Stimulated activated naive CD8-positive, alpha-beta T cell treated with anti-CD3 and anti-CD28 coated beads, Interleukin-15, amount 100 ng/mL, for 72 hours (primary cell): Measurements from ENCODE around the gene PLCB1.

Experiments used
- ATAC-seq: fragments of 150-1000 bp; cut with Tn5 transposase; 2 replicates; pipeline ENCODE4 v1.10.0; 2021; ENCODE audit warnings: mild to moderate bottlenecking, moderate library complexity
- DNase-seq, 2 donors: peaks; one replicate each; pipeline ENCODE4 v3.0.0; 2021 to 2022
- H3K27ac Mint-ChIP-seq, 2 donors: one replicate each; pipeline ENCODE4 v1.8.0; 2022; ENCODE audit warnings: mild to moderate bottlenecking in 2 of 2, mixed read lengths in 2 of 2, moderate library complexity in 2 of 2
- H3K27me3 Mint-ChIP-seq: one replicate; pipeline ENCODE4 v1.8.0; 2022; ENCODE audit warnings: mixed read lengths
- H3K4me1 Mint-ChIP-seq: one replicate; pipeline ENCODE4 v1.8.0; 2022; ENCODE audit warnings: mild to moderate bottlenecking, mixed read lengths
- H3K4me3 Mint-ChIP-seq, 2 donors: one replicate each; pipeline ENCODE4 v1.8.0; 2022; ENCODE audit warnings: mild to moderate bottlenecking in 2 of 2, mixed read lengths in 2 of 2, moderate library complexity in 1 of 2
- H3K9me3 Mint-ChIP-seq, 2 donors: one replicate each; pipeline ENCODE4 v1.8.0; 2022; ENCODE audit warnings: mixed read lengths in 2 of 2

The PLCB1 gene

DNA sequence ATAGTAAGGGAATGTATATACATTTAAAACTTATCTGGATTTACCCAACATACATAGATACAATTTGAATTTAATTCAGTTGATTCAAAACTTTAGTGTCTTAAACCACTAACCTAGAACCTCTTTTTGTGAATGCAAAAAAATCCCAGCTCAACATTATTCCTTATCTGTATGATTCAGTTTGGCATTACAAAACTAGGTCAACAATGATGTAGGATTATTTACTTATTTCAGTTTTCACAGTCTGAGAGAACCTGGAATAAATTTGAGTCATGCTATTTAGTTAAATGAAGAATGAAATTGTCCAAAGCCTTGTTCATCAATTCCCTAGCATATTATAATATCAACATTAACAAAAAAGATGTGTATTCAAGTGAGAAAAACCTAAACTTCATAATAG, 7.4 kb upstream of the PLCB1 start:
- Mint-ChIP-seq H3K27ac (no peak overlapping the region), H3K4me1 (no peaks in the 10 kb centered on the region), H3K27me3 (peaks cover 30% of the 10 kb centered on the region), H3K9me3 (no peaks in the 10 kb centered on the region), H3K4me3 (no peak overlapping the region)
- ATAC-seq (no peak), DNase-seq (no peak)

DNA sequence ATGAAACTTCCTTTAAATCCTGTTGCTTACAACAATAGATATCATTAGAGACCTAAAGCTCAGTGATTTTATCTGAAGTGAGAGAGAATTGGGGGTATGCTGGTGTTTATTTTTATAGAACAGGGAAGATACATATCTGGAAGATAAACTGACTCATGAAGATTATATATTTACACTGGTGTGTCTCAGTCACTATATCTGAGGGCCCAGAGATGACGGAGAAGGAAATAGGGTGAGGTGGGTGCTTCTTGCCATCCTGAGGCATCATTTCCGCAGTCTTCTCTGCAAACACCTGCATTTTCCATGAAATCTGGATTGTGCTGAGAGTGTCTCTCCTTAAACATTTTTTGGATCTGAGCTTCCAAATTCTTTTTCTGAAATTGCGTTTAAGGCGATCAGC, 5.9 kb upstream of the PLCB1 start:
- H3K27ac Mint-ChIP-seq = no peak overlapping the region
- DNase-seq (no peak), ATAC-seq (no peak)
- no peaks in the 10 kb centered on the region for H3K9me3 Mint-ChIP-seq
- H3K4me3 Mint-ChIP-seq = no peak overlapping the region
- H3K27me3 Mint-ChIP-seq = peaks cover 36% of the 10 kb centered on the region
- H3K4me1 Mint-ChIP-seq = no peaks in the 10 kb centered on the region

DNA sequence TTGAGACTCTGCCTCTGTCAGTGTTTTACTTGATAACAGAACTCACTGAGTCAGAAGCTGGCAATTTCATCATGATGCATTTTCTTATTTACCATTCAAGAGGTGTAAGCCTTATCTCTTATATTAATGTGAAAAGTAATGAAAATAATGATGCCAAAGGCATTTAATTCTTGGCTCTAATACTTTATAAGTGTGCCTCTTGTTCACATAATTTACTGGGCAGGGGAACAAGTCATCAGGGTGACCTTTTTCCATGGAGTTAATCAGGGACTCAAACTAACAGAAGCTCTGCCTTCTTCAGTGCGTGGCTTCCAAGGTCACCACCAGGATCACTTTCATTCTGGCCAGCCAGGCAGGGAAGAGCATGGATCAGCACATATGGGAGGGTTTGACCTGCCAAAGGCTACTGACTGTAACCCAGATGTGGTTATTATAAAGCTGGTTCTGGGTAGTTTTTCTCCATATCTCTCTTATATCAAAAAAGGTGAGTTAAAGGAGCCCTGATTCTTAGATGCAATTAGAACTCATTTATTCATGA, 5.2 kb upstream of the PLCB1 start:
- Mint-ChIP-seq H3K4me3 (no peak overlapping the region), H3K9me3 (no peaks in the 10 kb centered on the region), H3K27me3 (peaks cover 44% of the 10 kb centered on the region), H3K4me1 (peaks cover 6% of the 10 kb centered on the region), H3K27ac (peak overlapping the region in 1 of 2 donors; percentile 74)
- ATAC-seq (no peak), DNase-seq (no peak)

DNA sequence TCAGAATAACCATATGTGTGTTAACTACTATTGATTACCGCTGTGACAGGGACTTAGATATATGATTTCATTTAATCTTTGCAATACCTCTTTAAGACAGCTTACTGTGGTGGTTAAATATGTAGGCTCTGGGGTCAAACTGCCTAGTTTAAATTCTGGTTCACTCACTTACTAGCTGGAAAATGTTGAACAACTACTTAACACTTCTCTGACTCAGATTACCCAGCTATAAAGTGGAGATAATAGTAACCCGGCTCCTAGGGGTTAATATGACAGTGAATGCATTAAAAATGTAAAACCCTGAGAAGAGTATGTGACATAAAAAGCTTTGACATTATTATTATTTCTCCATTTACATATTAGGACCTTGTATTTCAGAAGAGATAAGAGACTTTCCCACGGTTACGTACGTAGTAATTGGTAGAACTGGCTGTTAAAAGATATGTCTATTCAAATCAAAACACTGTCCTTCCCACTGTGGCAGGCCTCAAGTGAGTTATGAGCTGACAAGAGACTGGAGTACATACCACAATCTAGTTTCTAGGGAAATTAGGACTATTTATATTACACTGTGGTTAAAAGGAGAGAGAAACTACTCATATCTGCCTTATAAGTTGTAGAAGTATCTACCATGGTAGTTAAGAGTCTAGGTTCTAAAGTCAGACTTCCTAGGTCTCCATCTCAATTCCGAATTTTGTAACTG, 4.4 kb upstream of the PLCB1 start:
- peaks cover 9% of the 10 kb centered on the region for H3K4me1 Mint-ChIP-seq
- H3K4me3 Mint-ChIP-seq = no peak overlapping the region
- no peaks in the 10 kb centered on the region for H3K9me3 Mint-ChIP-seq
- DNase-seq (peak in 1 of 2 donors; percentile 38), ATAC-seq (peak; percentile 66)
- H3K27ac Mint-ChIP-seq = no peak overlapping the region
- peaks cover 48% of the 10 kb centered on the region for H3K27me3 Mint-ChIP-seq

DNA sequence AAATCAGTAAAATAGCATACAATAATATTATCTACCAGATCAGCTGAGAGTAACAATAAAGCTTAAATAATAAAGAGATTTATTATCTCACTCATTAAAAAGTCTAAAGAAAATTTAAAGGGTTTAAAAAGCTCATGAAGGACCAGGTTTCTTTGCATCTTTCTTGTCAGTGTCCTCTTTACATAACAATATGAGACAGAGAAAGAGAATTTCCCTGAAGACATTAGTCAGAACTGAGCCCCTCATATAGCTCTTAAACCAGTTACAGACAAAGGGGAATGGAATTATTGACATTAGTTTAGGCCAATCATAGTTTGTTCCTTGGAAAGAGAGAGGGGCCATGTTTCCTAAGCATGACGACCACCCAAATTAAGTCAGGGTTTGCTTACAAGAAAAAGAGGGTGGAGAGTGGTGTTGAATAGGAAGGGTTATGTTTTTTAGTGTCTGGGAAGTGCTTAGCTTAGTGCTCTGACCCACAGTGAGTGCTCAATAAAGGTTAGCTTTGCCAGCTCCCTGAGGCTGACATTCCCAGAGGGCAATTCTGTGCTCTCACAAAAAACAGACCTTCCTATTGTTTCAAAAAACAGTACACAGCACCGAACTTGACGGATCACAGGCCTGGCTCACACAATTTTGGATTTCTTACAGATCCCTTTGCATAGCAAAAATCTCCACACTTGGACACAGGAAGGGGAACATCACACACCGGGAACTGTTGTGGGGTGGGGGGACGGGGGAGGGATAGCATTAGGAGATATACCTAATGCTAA, 3.6 kb upstream of the PLCB1 start:
- no peak for ATAC-seq
- no peak overlapping the region for H3K4me3 Mint-ChIP-seq
- no peaks in the 10 kb centered on the region for H3K9me3 Mint-ChIP-seq
- H3K27me3 Mint-ChIP-seq = peaks cover 56% of the 10 kb centered on the region
- no peak for DNase-seq
- H3K27ac Mint-ChIP-seq = no peak overlapping the region
- peaks cover 17% of the 10 kb centered on the region for H3K4me1 Mint-ChIP-seq

DNA sequence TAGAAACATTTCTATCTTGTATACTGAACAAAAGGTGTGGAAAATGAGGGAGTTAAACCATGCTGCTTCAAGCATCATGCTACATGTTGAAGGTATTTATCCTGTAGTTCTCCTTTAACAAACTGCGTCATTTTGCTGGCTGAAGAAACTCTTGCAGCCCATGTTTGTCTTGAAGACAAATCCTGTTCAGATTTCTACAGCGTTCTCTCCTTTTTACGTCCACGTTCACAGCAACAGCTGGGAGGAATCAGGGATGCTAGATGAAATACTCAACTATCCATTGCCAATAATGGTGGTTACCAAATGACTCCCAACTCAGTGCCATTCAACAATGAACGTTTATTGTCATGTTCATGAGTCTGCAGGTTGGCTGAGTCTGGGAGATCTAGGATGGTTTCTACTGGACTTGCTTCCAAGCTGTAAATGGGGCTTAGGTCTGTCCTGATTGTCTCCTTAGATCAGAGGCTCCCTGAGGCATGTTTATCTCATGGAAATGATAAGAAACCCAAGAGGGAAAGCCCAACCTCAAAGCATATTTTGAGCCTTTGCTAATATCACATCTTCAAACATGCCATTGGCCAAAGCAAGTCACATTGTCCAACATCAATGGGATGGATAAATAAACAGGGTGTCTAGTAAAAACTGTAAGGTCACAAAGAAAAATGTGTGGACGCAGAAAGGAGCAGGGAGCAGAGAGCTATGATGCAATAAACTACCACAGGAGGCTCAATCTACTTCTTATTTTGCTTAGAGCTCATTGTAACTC, 2.7 kb upstream of the PLCB1 start:
- ATAC-seq (no peak), DNase-seq (no peak)
- peaks cover 22% of the 10 kb centered on the region for H3K4me1 Mint-ChIP-seq
- H3K4me3 Mint-ChIP-seq = no peak overlapping the region
- no peaks in the 10 kb centered on the region for H3K9me3 Mint-ChIP-seq
- H3K27me3 Mint-ChIP-seq = peaks cover 65% of the 10 kb centered on the region
- no peak overlapping the region for H3K27ac Mint-ChIP-seq

DNA sequence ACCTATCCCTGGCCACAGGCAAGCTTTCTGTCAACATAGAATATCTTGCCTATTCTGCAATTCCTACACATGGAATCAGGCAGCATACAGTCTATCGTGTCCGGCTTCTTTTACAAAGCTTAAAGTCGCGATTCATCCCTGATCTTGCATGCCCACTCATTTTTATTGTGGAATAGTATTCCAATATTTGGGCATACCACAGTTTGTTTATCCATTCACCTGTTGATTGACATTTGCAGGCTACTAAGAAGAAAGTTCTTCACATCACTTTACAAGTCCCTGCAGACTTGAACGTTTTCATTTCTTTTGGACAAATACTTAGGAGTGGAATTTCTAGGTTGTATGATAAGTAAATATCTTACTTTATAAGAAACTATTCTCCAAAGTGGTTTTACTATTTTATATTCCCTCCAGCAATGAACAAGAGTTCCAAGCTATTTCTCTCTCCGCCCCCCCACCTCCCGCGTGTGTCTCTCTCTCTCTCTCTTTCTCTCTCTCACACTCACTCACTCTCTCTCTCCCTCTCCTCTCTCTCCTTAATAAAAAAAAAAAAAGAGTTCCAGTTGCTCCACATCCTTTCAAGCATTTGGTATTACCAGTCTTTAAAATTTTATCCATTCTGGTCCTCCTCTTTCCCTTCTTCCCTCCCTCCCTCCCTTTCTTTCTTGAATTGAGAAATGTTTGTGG, 1.1 kb upstream of the PLCB1 start:
- H3K27ac Mint-ChIP-seq = no peak overlapping the region
- no peaks in the 10 kb centered on the region for H3K9me3 Mint-ChIP-seq
- peaks cover 59% of the 10 kb centered on the region for H3K27me3 Mint-ChIP-seq
- DNase-seq (no peak), ATAC-seq (no peak)
- peaks cover 22% of the 10 kb centered on the region for H3K4me1 Mint-ChIP-seq
- H3K4me3 Mint-ChIP-seq = no peak overlapping the region

DNA sequence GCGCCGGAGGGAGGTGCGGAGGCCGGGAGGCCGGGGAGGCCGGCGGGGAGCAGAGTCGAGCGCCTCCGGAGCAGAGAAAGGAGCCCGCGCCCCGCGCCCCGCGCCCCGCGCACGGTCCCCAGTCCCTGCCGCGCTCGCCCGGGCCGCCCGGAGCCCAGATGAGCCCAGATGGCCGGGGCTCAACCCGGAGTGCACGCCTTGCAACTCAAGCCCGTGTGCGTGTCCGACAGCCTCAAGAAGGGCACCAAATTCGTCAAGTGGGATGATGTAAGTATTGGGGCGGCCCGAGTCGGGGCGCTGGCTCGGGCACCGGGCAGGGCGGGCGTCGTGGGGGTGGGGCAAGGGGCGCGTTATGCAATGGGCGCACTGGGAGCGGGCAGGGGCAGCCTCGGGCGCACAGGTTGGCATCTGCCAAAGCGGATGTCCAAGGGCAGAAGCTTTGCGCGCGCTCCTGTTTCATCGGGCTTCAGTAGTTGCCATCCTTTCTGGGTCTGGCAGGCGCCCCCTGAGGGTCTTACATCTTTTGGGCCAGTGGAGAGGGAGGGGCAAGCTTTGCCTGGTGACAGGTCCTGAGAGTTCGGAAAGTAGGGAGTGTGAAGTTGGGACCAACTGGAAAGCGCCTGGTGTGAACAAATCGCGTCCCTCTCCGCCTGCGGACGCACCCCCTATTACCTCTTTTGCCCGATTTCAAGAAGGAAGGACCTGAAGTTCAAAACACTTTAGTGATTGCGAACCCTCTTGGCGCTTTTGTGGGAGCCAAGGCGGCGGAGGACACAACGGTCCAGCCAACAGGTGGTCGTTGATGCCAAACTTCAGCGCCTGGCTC, 631 bp downstream of the PLCB1 start:
- peak in 1 of 2 donors; percentile 20 for DNase-seq
- Mint-ChIP-seq H3K27me3 (peaks cover 49% of the 10 kb centered on the region), H3K4me3 (peak overlapping the region; percentile 71 to 87), H3K9me3 (no peaks in the 10 kb centered on the region), H3K27ac (peak overlapping the region in 1 of 2 donors; percentile 68), H3K4me1 (peaks cover 22% of the 10 kb centered on the region)
- peak; percentile 61 for ATAC-seq

DNA sequence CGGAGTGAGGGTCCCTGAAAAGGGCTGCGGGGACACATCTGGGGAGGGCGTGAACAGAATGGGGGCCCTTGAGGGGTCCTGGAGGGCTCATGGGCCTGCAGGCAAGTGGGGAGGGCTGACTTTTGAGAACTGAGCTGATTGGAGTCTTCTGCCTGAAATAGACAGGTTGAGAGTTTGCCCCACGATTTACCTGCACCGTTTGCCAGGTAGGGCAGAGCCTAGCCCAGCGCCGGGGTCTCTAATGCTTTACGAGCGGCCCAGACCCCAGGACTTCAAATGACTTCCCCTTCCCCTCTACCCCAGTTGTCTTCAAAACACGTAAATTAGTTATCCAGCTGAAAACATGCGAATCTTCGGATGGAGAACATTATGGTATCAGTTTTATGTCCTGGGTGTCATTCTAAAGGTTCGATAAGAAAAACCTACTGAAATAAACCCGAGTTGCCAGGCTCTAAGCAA, 1.3 kb downstream of the PLCB1 start:
- Mint-ChIP-seq H3K4me3 (peak overlapping the region; percentile 71 to 87), H3K27ac (no peak overlapping the region), H3K27me3 (peaks cover 49% of the 10 kb centered on the region), H3K9me3 (no peaks in the 10 kb centered on the region), H3K4me1 (peaks cover 22% of the 10 kb centered on the region)
- DNase-seq (no peak), ATAC-seq (no peak)

DNA sequence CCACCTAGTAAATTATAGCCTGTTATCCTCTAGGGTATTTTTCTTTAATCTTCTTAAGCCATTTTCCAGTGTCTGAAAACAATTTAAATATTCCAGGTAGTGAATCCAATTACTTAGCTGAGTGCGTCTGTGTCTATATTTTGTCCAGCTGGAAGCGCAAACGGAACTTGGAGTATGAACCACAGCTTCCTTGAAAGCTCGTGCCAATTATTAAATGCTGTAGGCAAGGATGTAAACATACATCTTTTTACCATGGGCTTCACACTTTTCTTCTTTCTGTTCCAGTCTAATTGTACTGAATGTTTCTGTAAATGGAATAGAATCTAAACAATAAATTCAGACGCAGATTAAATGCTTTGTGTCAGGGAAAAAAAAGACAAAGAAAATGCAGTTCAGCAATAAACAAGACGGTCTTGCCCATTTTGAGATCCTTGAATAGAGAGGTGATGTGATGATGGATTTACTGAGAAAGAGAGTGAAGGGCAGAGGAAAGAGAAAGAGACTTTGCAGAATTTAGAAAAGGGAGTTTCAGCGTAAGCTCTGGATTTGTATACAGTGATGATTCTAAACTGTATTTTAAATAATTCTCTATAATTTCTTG, 1.9 kb downstream of the PLCB1 start:
- Mint-ChIP-seq H3K9me3 (no peaks in the 10 kb centered on the region), H3K4me3 (no peak overlapping the region), H3K27me3 (peaks cover 49% of the 10 kb centered on the region), H3K4me1 (peaks cover 22% of the 10 kb centered on the region), H3K27ac (no peak overlapping the region)
- DNase-seq (no peak), ATAC-seq (no peak)

DNA sequence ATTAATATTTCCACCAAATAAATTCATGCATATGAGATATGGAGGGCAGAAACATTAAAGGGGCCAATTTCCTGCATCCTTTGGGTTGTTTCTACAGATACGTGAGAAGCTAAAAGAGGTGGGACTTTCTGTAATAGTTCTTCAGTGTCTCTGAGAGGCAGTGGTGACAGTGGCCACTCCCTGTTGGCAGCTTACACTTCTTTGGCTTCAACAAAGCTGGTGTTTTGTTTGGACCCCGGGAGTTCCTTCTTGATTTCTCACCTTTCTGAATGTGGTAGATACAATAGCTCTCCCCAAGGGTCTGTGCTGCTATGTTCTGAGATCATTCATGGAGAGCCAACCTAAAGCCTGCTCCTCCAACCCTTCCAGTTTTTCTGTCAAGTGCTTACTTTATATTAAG, 7.8 kb downstream of the PLCB1 start:
- H3K9me3 Mint-ChIP-seq = no peaks in the 10 kb centered on the region

DNA sequence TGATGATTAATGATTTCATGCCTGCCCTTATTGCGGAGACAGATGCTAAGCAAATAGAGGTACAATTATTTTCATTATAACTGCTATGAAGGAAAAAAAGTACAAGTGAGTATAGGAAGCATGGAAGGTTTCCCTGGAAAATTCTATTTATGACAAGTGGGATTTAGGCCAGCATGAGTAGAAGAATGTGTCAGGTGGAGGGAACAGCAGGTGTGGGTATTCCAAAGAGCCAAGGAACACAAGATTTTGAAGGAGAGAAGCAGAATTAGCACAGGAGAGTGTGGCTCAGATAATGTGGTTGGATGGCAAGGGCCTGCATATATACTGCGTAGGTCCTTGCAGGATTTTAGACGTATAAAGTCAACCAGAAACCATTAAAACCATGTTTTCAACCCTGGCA, 11.4 kb downstream of the PLCB1 start:
- no peak overlapping the region for H3K27ac Mint-ChIP-seq
- peaks cover 13% of the 10 kb centered on the region for H3K4me1 Mint-ChIP-seq
- ATAC-seq = no peak

More for the DNA sequence above, 7.8 kb downstream of the PLCB1 start:
- no peak for ATAC-seq
- Mint-ChIP-seq H3K4me3 (no peak overlapping the region), H3K27ac (no peak overlapping the region), H3K27me3 (no peaks in the 10 kb centered on the region), H3K4me1 (peaks cover 7% of the 10 kb centered on the region)
- no peak for DNase-seq

DNA sequence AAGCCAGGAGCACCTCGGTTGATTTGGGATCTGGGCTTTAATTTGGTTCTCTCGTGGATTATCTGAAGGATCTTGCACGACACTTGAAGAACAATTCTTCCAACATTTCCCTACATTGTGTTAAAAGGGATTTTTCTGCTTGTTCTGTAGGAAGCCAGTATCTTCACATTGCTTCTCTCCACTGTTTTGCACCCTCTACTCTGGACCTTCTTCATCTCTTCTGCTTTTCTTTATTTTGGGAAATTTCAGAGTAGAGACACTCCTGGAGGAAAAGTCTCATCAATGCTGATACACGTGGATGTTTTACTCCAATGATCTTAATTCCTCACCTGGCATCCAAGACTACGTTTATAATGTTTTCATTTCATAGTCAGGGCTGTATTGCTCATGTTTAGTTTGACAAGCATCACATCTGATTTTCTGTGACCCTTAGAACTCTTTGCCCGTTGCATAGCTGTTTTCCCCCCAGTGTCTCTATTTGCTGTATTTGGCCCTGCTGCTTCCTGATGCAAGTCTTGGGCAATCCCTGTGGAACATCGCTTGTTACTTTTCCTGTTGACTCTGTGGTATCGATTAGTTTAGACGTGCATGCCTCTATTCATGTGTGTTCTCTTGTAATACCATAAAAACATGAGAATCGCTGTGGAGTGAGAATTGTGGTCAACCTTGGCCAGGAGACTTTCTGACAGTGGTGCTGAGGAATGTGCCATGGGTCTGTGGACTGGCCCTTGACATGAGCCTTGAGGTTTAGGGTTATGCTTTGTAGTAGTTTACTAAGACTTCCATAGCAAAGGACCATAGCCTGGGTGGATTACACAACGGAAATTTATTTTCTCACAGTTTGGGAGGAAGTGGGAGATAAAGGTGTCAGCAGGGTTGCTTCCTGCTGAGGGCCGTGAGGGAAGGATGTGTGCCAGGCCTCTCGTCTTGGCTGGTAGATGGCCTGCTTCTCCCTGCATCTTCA, 12.5 kb downstream of the PLCB1 start:
- H3K9me3 Mint-ChIP-seq = no peaks in the 10 kb centered on the region
- ATAC-seq = no peak
- DNase-seq = no peak
- no peaks in the 10 kb centered on the region for H3K27me3 Mint-ChIP-seq
- H3K4me3 Mint-ChIP-seq = no peak overlapping the region
- H3K27ac Mint-ChIP-seq = no peak overlapping the region
- H3K4me1 Mint-ChIP-seq = peaks cover 13% of the 10 kb centered on the region

More for the DNA sequence above, 11.4 kb downstream of the PLCB1 start:
- no peak for DNase-seq
- Mint-ChIP-seq H3K4me3 (no peak overlapping the region), H3K27me3 (no peaks in the 10 kb centered on the region), H3K9me3 (no peaks in the 10 kb centered on the region)
